Adipose tissue (tissue), 3 donors: ENCODE results near the gene BRCA2. TPM values are rescaled to one million over a fixed set of nuclear protein-coding genes. Genes with fewer than 3 reads are reported as not detected.
A peak's percentile ranks its signal among the peaks of the same experiment; 100 is the strongest.

Experiments
- H3K27ac ChIP-seq: one replicate; pipeline ENCODE4 v1.5.1; 2013; ENCODE audit warnings: low read depth, low read length
- WGBS, 3 donors: extraction: QIAGEN DNeasy Blood & Tissue Kit; methylation state at CpG; one replicate each; pipeline ENCODE4 v1.1.7; 2013; 5-methylcytosine and 5-hydroxymethylcytosine counted together
- polyA plus RNA-seq, 3 donors: library from polyadenylated mRNA; stranded (reverse); fragments of 200-250 nt; gene quantifications; one replicate each; pipeline ENCODE4 v1.2.3, GENCODE V29; 2013
- donor health status: healthy with polysubstance abuse.
- donor health status: Bipolar disorder and iron deficiency.
- donor health status: healthy.

Gene BRCA2
- polyA plus RNA-seq, 3 donors = 0.10 to 0.25 (median 0.22) TPM

DNA sequence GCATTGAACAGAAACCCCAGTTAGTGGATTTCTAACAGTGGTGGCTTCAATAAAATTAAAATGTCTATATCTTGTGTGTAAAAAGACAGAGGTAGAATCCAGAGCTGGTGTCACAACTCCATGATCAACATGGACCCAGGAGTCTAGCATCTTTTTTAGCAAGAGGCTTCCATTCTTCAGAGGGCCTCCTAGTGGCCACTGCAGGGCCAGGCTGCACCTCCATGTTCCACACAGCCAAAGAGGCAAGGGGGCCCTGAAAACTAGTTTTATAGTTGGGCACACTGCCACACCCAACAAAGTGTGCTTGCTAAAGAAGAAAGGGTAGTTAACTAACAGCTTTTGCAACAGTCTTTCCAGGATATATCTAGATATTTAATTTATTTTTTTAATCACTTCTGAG lies 99.7 kb downstream of the BRCA2 start:
- H3K27ac ChIP-seq = no peak overlapping the region

DNA sequence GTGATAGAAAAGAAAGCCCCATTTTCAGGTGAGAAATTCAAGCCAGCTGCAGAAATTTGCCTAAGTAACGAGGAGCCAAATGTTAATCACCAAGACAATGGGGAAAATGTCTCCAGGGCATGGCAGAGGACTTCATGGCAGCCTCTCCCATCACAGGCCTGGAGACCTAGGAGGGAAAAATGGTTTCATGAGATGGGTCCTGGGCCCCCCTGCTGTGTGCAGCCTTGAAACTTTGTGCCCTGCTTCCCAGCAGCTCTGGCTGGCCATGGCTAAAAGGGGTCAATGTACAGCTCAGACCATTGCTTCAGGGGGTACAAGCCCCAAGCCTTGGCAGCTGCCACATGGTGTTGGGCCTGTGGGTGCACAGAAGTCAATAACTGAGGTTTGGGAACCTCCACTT lies 102.7 kb downstream of the BRCA2 start:
- 88 to 100% (median 100%) methylated on average over 1 of the region's 1 CpG for WGBS, 3 donors

DNA sequence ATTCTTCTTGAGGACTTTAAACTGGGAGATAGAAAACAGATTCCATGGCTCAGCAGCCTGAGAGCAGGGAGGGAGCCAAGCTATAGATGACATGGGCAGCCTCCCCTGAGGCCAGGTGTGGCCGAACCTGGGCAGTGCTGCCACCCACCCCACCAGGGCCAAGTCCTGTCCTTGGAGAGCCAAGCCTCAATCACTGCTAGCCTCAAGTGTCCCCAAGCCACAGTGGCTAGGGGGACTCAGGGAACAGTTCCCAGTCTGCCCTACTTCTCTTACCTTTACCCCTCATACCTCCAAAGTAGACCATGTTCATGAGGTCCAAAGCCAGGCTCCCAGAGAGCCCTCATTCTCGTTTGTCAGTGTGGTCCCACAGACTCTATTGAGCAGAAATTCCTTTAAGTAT lies 104.6 kb downstream of the BRCA2 start:
- H3K27ac ChIP-seq = no peak overlapping the region
- WGBS, 3 donors = 39 to 95% (median 92%) methylated on average over 2 of the region's 2 CpGs

More for the DNA sequence above, 102.7 kb downstream of the BRCA2 start:
- no peak overlapping the region for H3K27ac ChIP-seq

DNA sequence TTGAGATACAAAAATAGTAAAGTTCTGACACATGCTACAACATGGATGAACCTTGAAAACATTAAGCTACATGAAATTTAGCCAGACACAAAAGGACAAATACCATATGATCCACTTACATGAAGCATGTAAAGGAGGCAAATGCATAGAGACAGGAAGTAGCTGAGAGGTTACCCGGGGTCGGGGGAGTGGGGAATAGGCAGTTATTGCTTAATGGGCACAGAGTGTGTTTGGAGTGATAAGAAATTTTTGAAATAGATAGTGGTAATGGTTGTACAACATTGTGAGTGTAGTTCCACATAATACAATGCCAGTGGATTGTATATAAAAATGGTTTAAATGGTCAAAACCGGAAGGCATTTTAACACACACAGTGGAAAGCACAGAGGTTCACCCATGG lies 108.3 kb downstream of the BRCA2 start:
- 68 to 94% (median 73%) methylated on average over 3 of the region's 3 CpGs for WGBS, 3 donors
- H3K27ac ChIP-seq = no peak overlapping the region

DNA sequence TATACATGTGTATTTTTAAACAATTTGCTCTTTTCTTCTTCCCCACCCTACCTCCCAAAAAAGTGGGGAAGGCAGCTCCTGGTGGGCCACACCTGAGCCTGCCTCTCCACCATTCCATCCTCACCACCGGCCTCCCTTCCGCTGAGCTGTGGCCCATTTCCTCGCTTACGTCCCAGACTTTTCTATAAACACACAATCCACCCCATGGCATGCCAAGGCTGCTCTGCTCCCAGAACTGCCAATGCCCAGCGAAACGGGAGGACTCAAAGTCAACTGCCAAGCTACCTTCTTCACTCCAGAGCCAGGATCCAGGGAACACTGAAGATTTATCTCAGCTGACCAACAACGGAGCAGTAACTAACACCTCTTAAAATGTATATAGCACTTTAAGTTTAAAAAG lies 109.8 kb downstream of the BRCA2 start:
- H3K27ac ChIP-seq = no peak overlapping the region
- 90 to 95% (median 92%) methylated on average over 7 of the region's 7 CpGs for whole genome bisulfite sequencing, 3 donors

- 32 to 44% (median 35%) methylated on average over 19 of the region's 19 CpGs for WGBS, 3 donors
- H3K27ac ChIP-seq = peak overlapping the region; percentile 76
Observed at GRCh38 chr13:32426191-32426989, 111.1 kb downstream of the BRCA2 start.

- peak overlapping the region; percentile 76 for H3K27ac ChIP-seq
- WGBS, 3 donors = 1% methylated on average over 79 to 90 of the region's 90 CpGs
Observed at GRCh38 chr13:32426990-32427851, 111.9 kb downstream of the BRCA2 start.

DNA sequence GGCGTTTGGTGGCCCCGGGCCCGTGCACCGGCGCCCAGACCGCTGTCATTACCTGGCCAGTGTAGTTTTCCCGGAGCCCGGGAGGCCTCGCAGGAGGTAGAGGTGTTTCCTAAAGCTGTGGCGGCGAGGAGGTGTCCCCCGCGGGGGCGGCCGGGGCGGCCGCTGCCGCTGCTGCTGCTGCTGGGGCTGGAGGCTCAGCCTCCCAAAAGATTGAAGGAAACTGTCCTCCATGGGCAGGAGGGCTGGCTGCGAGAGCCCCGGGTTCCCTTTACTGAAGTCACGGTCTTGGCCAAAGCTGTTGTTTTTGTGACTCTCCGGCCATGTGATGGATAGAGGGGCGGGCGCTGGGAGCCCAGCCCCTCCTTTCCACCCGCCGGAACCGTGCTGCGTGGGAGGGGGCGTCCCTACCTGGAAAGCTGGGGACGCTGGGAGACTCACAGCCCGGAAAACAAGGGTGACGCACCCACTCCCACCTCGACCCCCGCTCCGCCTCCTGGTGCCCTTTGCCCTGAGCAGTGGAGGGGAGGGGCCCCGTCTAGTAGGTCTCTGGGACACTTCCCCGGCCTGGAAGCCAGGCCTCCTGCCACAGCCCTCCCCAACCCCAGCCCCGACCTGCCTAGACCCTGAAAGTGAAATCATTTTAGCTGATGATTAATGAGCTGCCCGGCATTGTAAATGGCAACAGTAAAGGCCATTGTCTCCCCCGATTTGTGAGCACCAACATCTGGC lies 112.7 kb downstream of the BRCA2 start, which contains the start of gene N4BP2L1:
N4BP2L1 (minus strand) TSS at position 279 of the 729 bp plus-strand sequence; CDS start at position 231, 48 bp downstream.
- H3K27ac ChIP-seq = peak within 1 kb of the TSS; percentile 76
- 0 to 1% (median 1%) methylated on average over 39 to 40 of the region's 40 CpGs for WGBS, 3 donors

GRCh38 chr13:32428581-32429432 lies 113.5 kb downstream of the BRCA2 start:
- WGBS, 3 donors = 36 to 50% (median 39%) methylated on average over 9 of the region's 9 CpGs
- H3K27ac ChIP-seq = peak overlapping the region; percentile 19

GRCh38 chr13:32429433-32429909 lies 114.2 kb downstream of the BRCA2 start:
- no peak overlapping the region for H3K27ac ChIP-seq
- WGBS, 3 donors = 96 to 98% (median 97%) methylated on average over 6 of the region's 6 CpGs

- 44 to 79% (median 52%) methylated on average over 6 of the region's 6 CpGs for WGBS, 3 donors
Observed at GRCh38 chr13:32430018-32430747, 114.9 kb downstream of the BRCA2 start.

GRCh38 chr13:32431361-32431760 lies 116.1 kb downstream of the BRCA2 start:
- no peak overlapping the region for H3K27ac ChIP-seq
- 92 to 95% (median 94%) methylated on average over 5 of the region's 5 CpGs for WGBS, 3 donors

More at GRCh38 chr13:32430018-32430747, 114.9 kb downstream of the BRCA2 start:
- H3K27ac ChIP-seq = no peak overlapping the region

DNA sequence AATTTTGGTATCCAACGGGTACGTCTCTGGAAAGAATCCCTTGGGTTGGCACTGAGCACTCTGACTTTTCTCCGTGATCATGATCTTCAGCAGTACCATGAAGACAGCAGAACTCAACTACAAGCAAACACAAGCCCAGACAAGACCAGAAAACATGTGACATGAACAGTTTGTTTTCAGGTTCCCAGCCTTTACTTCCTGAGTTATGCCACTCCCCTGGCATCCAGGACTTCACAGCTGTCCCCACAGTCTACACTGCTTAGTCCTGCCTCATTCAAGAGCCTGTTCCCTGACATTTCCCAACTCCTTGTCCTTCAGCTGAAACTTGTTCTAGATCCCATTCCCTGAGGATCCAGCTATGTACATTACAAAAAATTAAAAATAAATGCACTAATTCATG lies 117.5 kb downstream of the BRCA2 start:
- H3K27ac ChIP-seq = no peak overlapping the region
- 85 to 95% (median 94%) methylated on average over 3 of the region's 3 CpGs for WGBS, 3 donors

DNA sequence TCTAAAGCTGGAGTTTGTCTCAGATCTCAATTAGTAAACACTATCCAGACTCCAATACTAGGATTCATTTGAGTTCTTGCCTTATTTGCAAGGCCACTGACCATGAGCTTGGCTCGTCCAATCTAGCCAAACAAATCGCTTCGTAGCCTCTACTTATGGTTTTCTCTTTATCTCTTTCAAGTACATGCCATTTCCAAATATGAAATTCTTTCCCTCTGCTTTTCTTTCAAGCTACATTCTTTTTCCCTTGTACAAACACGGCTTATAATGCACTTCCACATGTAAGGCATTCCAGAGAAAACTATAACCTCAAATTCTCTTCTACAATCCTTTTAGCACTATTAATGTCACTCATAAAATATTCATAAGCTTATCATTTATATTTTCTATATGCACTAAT lies 123.6 kb downstream of the BRCA2 start:
- no peak overlapping the region for H3K27ac ChIP-seq
- WGBS, 3 donors = 95 to 98% (median 97%) methylated on average over 4 of the region's 4 CpGs

DNA sequence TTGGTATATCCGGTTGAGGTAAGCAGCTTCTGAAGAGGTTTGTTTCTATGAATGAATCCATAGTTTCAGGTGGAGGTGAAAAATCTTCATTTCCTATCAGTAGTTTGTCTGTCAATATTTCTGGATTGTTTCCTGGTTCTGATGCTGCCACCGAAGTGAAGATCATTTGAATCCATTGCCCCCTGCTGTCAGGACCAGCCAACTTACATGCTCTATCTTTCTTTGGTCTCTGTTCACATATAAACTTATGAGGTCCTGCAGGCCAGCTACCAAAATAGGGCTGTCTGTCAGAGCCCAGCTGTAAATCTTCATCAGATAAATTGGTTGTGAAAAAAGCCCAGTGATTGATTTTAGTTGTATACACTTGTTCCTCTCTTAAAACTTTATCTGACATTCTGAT lies 127.8 kb downstream of the BRCA2 start:
- H3K27ac ChIP-seq = no peak overlapping the region
- WGBS, 3 donors = 17 to 51% (median 47%) methylated on average over 2 of the region's 2 CpGs

DNA sequence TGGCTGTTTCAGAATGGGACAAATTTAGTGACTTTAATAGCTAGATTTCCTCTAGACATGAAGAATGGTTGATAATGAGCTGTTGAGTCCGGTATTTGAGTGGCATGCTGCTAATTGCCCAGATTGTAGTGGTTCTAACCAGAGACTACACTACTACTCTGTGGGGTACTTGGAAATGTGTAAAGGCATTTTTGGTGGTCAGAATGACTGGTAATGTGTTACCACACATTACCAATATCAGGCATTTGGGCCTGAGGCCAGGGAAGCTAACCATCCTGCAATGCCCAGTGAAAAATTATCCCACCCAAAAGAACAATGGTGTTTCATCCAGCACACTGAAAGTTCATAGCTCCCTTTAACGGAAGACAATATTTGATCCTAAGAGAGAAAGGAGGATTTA lies 130.2 kb downstream of the BRCA2 start:
- no peak overlapping the region for H3K27ac ChIP-seq
- 93 to 98% (median 95%) methylated on average over 2 of the region's 2 CpGs for WGBS, 3 donors

DNA sequence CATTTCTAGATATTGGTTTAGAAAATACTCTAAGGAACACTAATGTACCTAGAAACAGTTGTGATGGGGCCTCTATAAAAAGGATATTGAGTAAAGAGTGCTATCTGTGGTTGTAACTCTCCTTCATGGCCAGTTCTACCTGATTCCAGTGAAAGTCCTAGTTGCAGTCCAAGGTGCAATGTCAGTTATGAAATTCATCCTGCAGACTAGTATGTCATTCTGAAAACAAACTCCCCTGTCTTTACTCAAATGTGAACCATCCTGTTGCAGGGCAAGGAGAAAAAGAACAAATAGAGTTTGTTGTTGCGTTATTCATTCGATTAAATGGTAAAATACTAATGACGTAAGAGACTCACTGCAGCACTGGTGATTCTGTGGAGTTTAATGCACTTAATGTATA lies 130.9 kb downstream of the BRCA2 start:
- WGBS, 3 donors = 78 to 91% (median 82%) methylated on average over 3 of the region's 3 CpGs
- H3K27ac ChIP-seq = no peak overlapping the region
